ENCODE measurements around the gene TANGO6.
"Not testable (repeated sequence)": the region's sequence is repeated elsewhere in the genome, so short reads cannot be mapped to it uniquely, and the experiment has no call there.

TANGO6 gene

GRCh38 chr16:69114346-69114975 is 271.1 kb downstream of the TANGO6 start:
- H3K4me3 ChIP-seq (ENCODE audit: low read depth, low read length) = no peak overlapping the region

- H3K4me3 ChIP-seq (ENCODE audit: low read depth, low read length) = no peak overlapping the region
Observed at GRCh38 chr16:69114976-69115355, 271.6 kb downstream of the TANGO6 start.

- no peak overlapping the region for H3K4me3 ChIP-seq (ENCODE audit: low read depth, low read length)
Observed at GRCh38 chr16:69115361-69115760, 272.0 kb downstream of the TANGO6 start.

- H3K4me3 ChIP-seq (ENCODE audit: low read depth, low read length) = no peak overlapping the region
Observed at GRCh38 chr16:69115837-69116236, 272.5 kb downstream of the TANGO6 start.

DNA sequence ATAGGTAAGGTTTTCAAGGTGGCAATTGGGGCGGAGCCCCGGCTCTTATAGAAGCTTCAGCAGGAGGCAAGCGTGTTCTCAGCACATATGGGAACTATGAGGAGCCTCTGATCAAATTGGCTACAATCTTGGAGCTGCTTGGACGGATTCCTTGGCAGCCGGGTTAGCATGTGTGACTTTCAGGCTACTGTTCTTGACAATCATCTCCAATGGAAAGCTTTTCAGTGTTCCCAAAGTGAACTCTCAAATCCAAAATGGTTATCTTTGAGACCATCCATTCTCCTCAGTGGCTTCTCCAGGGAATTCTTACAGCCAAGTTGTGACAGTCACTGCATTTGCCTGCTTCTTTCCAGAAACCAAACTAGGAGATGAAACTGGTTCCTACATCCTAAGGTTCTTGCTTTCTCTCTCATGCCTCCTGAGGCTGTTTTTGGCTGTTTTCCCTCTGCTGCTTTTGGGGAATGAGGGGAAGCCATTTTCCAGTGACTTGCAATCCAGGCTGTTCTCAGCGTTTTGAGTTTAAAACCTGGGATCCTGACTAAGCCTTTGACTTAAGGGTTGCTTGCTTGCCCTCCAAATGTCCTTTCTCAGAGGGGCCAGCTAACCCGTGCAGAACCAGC is 273.0 kb downstream of the TANGO6 start:
- no peak overlapping the region for H3K4me3 ChIP-seq (ENCODE audit: low read depth, low read length)

- H3K4me3 ChIP-seq (ENCODE audit: low read depth, low read length) = no peak overlapping the region
Observed at GRCh38 chr16:69116906-69117305, 273.6 kb downstream of the TANGO6 start.

DNA sequence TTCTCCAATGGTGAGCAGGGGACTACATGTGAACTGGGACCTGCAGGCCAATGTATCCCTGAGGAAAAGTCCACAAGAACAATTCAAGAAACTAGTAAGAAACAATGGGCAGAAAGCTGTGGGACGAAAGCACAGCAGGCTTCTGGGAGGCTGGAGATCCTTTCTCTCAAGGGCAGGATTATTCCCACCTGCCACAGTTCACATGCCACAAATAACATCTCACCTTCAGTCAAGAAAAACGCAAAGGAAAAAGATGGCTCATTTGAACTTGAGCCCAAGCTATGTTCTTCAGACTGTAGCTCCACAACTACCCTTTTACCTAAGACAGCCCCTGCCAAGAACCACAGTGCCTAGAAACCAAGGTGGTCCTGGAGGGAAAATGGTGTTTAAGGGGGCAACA is 275.1 kb downstream of the TANGO6 start:
- no peak overlapping the region for H3K4me3 ChIP-seq (ENCODE audit: low read depth, low read length)

DNA sequence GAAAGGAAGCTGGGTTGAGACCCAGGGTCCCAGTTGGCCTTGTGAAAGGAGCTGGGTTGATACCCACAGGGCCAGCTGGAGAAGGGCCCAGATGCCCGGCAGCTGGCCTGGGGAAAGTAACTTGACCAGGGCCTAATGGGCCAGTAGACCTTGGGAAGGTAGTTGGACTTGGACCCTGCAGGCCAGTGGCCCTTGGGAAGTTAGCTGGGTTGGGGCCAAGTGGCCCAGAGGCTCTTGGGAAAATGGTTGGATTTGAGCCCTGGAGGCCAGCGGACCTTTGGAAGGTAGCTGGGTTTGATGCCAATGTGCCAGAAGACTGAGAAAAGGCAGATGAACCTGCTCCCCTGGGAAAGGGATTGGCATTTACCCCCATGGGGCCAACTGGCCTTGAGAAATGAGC is 275.7 kb downstream of the TANGO6 start:
- no peak overlapping the region for H3K4me3 ChIP-seq (ENCODE audit: low read depth, low read length)

- H3K4me3 ChIP-seq (ENCODE audit: low read depth, low read length) = no peak overlapping the region
Observed at GRCh38 chr16:69119536-69119935, 276.2 kb downstream of the TANGO6 start.

GRCh38 chr16:69120096-69120664 is 276.8 kb downstream of the TANGO6 start:
- no peak overlapping the region for H3K4me3 ChIP-seq (ENCODE audit: low read depth, low read length)

- no peak overlapping the region for H3K4me3 ChIP-seq (ENCODE audit: low read depth, low read length)
Observed at GRCh38 chr16:69123910-69124309, 280.6 kb downstream of the TANGO6 start.

GRCh38 chr16:69124406-69124805 is 281.1 kb downstream of the TANGO6 start:
- H3K4me3 ChIP-seq (ENCODE audit: low read depth, low read length) = not testable (repeated sequence)

DNA sequence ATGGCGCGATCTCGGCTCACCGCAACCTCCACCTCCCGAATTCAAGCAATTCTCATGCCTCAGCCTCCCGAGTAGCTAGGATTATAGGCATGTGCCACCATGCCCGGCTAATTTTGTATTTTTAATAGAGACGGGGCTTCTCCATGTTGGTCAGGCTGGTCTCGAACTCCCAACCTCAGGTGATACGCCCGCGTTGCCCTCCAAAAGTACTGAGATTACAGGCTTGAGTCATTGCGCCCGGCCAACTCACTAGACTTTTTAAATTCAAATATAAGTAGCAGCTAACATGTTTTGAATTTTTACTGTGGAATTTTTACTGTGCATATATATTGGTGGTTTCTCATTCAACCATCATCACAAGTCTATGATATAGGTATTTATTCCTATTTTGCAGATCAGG is 281.6 kb downstream of the TANGO6 start:
- not testable (repeated sequence) for H3K4me3 ChIP-seq (ENCODE audit: low read depth, low read length)

DNA sequence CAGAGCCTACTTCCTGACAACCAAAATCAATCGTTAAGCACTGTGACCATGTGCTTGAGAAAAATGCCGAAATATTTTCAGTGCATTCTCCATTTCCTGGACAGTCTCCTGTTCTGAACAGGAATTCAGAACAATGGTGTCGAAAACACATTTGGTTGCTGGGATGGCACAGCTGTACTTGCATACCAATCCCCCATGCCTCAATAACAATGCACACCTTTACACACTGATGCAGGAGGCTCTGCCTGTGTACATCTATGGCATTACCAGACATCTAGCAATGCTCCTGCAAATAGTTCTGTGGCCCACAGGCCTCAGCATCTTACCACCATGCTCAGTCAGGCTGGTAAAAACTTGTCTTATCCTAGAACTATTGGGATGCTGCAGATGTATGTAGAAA is 282.9 kb downstream of the TANGO6 start:
- H3K4me3 ChIP-seq (ENCODE audit: low read depth, low read length) = no peak overlapping the region

DNA sequence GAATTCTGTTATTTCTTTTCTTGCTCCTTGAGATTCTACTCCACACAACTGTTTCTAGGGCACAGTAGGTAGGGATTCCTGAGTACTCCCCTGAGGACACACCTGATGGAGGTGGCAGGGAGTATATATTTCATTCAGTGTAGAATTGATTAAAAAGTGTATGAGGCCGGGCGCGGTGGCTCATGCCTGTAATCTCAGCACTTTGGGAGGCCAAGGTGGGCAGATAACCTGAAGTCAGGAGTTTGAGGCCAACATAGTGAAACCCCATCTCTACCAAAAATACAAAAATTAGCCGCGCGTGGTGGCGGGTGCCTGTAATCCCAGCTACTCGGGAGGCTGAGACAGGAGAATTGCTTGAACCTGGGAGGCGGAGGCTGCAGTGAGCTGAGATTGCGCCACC is 283.5 kb downstream of the TANGO6 start:
- not testable (repeated sequence) for H3K4me3 ChIP-seq (ENCODE audit: low read depth, low read length)

GRCh38 chr16:69127966-69128510 is 284.7 kb downstream of the TANGO6 start:
- no peak overlapping the region for H3K4me3 ChIP-seq (ENCODE audit: low read depth, low read length)

- no peak overlapping the region for H3K4me3 ChIP-seq (ENCODE audit: low read depth, low read length)
Observed at GRCh38 chr16:69130461-69130860, 287.1 kb downstream of the TANGO6 start.

GRCh38 chr16:69131167-69131838 is 288.0 kb downstream of the TANGO6 start:
- peak overlapping the region; percentile 86 for H3K4me3 ChIP-seq (ENCODE audit: low read depth, low read length)

DNA sequence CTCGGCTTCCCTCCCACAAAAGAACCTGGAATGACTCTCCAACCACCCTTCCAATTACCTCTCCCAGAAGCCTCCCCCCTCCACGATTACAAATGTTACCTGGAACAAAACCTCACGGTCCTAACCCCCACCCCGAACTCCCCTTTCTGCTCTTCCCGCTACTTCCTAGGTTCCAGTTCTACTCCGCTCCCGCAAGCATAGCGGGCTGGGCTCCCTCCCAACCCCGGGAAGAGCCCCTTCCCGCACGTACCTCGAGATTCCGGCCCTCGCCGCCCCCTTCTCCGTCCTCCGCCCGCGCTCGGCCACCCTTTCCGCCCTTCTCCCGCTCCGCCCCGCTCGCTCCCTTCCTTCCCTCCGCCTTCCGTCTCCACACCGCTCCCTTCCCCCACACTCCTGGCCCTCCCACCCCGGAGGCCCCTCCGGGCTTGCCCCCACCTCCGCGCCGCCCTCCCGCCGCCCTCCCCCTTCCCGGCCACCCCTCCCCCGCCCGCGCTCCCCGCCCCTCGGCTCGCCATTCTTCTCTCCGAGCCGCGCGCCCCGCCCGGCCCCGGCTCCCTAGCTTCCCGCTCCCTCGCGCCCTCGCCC is 288.6 kb downstream of the TANGO6 start:
- H3K4me3 ChIP-seq (ENCODE audit: low read depth, low read length) = peak overlapping the region; percentile 91

DNA sequence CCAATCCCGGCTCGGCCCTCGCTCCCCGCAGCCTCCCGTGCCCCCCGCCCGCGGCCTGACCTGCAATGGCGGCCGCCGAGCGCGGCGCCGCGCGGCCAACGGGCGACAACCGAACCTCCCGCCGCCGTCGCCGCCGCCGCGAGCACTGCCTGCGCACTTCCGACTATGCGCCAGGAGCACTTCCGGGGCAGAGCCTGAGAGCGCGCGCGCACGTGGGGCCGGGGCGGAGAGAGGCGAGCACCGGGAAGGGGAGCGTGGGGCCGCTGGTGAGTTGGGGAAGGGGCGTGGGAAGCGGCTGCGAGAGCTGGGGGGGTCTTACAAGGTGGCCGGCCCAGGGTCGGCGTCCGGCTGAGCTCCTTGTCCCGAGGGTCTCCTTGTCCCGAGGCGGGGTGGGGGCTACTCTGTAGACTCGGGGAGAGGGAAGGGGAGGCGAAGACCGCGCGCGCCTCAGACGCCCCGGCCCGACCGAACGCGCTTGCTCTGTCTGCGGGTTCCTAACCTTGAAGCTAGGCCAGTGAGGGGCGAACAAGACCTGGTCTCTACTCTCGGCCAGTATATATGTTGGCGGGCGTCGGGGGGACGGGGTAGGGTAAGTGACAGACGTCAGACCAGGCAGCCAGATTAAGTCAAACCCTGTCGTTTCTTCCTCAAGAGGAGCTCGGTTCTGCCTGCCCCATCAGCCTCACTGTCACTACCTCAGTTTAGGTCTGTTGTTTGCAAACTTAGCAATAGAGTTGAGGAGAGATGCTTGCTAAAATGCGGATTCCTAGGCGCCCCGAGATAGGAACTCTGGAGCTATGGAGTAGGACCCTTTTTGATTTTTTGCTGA is 289.3 kb downstream of the TANGO6 start, which contains the start of the genes CHTF8 and UTP4:
Gene CHTF8, minus strand, starts transcription at position 165 of the 829 bp plus-strand sequence. CDS start 11,130 bp downstream, outside the sequence.
Gene UTP4, plus strand, starts transcription at position 226 of the 829 bp plus-strand sequence. CDS start 811 bp downstream, outside the sequence.
- peak within 1 kb of the TSS; percentile 91 for H3K4me3 ChIP-seq (ENCODE audit: low read depth, low read length)
